ENCODE measurements around the gene TRMT112.

TRMT112 gene

GRCh38 chr11:64341851-64342791, 24.8 kb upstream of the TRMT112 start:
- H3K4me3 ChIP-seq (ENCODE audit: low read length): peak overlapping the region; percentile 55
- TF ChIP-seq, protein P1, sequence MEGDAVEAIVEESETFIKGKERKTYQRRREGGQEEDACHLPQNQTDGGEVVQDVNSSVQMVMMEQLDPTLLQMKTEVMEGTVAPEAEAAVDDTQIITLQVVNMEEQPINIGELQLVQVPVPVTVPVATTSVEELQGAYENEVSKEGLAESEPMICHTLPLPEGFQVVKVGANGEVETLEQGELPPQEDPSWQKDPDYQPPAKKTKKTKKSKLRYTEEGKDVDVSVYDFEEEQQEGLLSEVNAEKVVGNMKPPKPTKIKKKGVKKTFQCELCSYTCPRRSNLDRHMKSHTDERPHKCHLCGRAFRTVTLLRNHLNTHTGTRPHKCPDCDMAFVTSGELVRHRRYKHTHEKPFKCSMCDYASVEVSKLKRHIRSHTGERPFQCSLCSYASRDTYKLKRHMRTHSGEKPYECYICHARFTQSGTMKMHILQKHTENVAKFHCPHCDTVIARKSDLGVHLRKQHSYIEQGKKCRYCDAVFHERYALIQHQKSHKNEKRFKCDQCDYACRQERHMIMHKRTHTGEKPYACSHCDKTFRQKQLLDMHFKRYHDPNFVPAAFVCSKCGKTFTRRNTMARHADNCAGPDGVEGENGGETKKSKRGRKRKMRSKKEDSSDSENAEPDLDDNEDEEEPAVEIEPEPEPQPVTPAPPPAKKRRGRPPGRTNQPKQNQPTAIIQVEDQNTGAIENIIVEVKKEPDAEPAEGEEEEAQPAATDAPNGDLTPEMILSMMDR (conservative IDR thresholded peaks at IDR 0.05; ENCODE audit: low read length): peak; percentile 29; the same call in 1 of the 2 replicates
- DNase-seq (ENCODE audit: low read depth): peak; percentile 88

DNA sequence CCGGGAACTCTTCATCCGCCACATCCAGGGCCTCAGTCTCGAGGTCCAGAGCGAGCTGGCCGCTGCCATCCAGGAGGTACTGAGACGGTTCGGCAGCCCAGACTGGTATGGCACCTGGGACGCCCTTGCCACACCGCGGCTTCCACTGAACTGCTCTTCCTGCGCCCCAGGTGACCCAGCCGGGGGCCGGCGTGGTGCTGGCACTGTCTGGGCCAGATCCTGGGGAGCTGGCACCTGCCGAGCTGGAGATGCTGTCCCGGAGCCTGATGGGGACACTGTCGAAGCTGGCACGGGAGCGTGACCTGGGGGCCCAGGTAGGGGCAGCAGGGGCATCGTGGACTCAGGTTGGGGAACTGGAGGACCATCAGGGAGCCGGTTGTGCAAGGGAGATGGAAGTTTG, 24.1 kb upstream of the TRMT112 start:
- DNase-seq (ENCODE audit: low read depth): no peak
- TF ChIP-seq, protein P1 (conservative IDR thresholded peaks at IDR 0.05; ENCODE audit: low read length): no peak
- H3K4me3 ChIP-seq (ENCODE audit: low read length): no peak overlapping the region

GRCh38 chr11:64340671-64341335, 23.4 kb upstream of the TRMT112 start:
- H3K4me3 ChIP-seq (ENCODE audit: low read length): no peak overlapping the region
- TF ChIP-seq, protein P1 (conservative IDR thresholded peaks at IDR 0.05; ENCODE audit: low read length): 0 out of 2 replicates have a peak, but pooled peaks have one; percentile 4
- no peak for DNase-seq (ENCODE audit: low read depth)

DNA sequence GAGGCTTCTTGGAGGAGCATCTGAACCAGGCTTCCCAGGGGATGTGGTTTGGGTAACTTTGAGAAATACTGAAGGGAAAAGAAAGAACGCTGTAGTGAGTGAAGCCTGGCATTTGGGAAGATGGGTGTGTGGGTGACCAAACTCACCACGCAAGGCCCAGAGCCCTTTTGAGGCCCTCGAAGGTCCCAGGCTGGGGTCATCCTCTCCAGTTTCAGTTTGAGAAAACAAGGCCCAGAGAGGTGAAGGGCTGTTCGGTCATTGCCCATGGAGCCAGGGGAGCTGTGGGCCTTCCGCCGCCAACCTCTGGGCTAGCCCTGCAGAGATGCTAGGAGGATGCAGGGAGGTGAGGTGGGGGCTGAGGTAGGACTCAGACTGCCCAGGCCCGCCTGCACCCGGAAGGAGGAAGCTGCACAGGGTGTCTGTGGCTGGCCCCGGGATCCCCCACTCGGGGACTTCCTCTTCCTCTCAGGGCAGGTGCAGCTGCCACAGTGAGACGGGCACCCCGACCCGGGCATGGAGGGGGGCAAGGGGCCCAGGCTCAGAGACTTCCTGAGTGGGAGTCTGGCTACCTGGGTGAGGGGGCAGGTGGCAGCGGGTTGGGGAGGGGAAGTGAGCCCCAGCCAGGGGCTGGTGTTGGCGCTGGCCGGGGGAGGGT, 22.5 kb upstream of the TRMT112 start, which contains the start of gene CCDC88B:
Gene CCDC88B, plus strand, starts transcription at position 451 of the 655 bp plus-strand sequence. Its CDS starts 63 bp downstream, at position 514.
- H3K4me3 ChIP-seq (ENCODE audit: low read length): no peak within 1 kb of the TSS
- DNase-seq (ENCODE audit: low read depth): no peak
- TF ChIP-seq, protein P1 (conservative IDR thresholded peaks at IDR 0.05; ENCODE audit: low read length): no peak

- H3K4me3 ChIP-seq (ENCODE audit: low read length): no peak overlapping the region
- TF ChIP-seq, protein P1 (conservative IDR thresholded peaks at IDR 0.05; ENCODE audit: low read length): no peak
- DNase-seq (ENCODE audit: low read depth): no peak
These were observed 21.9 kb upstream of the TRMT112 start for GRCh38 chr11:64339286-64339685.

DNA sequence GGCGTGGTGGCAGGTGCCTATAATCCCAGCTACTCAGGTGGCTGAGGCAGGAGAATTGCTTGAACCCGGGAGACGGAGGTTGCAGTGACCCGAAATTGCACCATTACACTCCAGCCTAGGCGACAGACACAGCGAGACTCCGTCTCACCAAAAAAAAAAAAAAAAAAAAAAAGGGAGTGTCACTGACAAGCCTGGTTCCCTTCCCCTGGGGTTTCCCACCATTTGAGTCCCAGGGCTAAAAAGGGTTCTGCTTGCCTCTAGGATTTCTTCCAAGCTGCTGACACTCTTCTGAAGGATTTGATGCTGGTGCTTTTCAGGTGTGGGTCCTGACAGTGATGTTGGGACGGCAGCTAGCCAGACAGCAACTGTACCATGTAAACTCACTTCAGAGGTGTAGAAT, 21.4 kb upstream of the TRMT112 start:
- TF ChIP-seq, protein P1 (conservative IDR thresholded peaks at IDR 0.05; ENCODE audit: low read length): no peak
- DNase-seq (ENCODE audit: low read depth): no peak
- H3K4me3 ChIP-seq (ENCODE audit: low read length): no peak overlapping the region
